ENCODE data around the gene RHEBL1.

DNA sequence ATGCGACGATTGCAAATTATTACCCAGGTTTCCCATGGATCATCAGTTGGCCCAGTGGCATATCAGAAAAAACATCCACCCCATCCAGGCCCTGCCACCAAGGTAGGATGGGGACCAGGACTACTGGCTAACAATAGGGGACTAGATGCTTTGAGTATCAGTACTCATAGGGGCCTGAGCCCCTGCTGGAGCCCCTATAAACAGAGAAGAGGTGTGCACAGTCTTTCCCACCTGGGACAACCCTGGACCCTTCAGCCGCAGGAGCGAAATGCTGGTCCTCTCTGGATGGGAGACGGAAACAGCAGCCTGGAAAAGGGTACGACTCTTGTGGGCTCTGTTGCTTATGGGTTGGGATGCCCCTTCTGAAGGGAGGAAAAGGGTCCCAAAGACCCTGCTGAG, 19.2 kb upstream of the RHEBL1 start:
- TF ChIP-seq, protein P1, sequence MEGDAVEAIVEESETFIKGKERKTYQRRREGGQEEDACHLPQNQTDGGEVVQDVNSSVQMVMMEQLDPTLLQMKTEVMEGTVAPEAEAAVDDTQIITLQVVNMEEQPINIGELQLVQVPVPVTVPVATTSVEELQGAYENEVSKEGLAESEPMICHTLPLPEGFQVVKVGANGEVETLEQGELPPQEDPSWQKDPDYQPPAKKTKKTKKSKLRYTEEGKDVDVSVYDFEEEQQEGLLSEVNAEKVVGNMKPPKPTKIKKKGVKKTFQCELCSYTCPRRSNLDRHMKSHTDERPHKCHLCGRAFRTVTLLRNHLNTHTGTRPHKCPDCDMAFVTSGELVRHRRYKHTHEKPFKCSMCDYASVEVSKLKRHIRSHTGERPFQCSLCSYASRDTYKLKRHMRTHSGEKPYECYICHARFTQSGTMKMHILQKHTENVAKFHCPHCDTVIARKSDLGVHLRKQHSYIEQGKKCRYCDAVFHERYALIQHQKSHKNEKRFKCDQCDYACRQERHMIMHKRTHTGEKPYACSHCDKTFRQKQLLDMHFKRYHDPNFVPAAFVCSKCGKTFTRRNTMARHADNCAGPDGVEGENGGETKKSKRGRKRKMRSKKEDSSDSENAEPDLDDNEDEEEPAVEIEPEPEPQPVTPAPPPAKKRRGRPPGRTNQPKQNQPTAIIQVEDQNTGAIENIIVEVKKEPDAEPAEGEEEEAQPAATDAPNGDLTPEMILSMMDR (conservative IDR thresholded peaks at IDR 0.05): no peak
- TF ChIP-seq EZH2 (IDR thresholded peaks at IDR 0.05; ENCODE audit: low read depth): no peak
